Measurements from ENCODE around the gene AP3S2. TPM values are rescaled to one million over a fixed set of nuclear protein-coding genes. Genes with fewer than 3 reads are reported as not detected.

The AP3S2 gene
- total and polyA plus RNA-seq, 2 of the 13 experiments (the other 11 are each of a cell fraction or from before 2014, with no cell fraction given) = 17.6 to 44.4 TPM

GRCh38 chr15:89806559-89807550 lies 86.9 kb downstream of the AP3S2 start (continued):
- TF ChIP-seq RBFOX2 (IDR thresholded peaks at IDR 0.05; ENCODE audit: low read depth, low read length) (peak; percentile 71), ZFP90 (CRISPR knock-in tag; IDR thresholded peaks at IDR 0.05; ENCODE audit: borderline replicate concordance) (no peak; the same call in none of the 2 replicates), ZC3H13 (CRISPR knock-in tag; IDR thresholded peaks at IDR 0.05) (no peak), RORA (CRISPR knock-in tag; IDR thresholded peaks at IDR 0.05) (no peak), ZNF430 (CRISPR knock-in tag; IDR thresholded peaks at IDR 0.05) (peak; percentile 67; the same call in 1 of the 2 replicates), ZMYM2 (CRISPR knock-in tag; IDR thresholded peaks at IDR 0.05) (peak; percentile 56), NR1H2 (CRISPR knock-in tag; IDR thresholded peaks at IDR 0.05; ENCODE audit: borderline replicate concordance, low read depth) (no peak), PLRG1 (conservative IDR thresholded peaks at IDR 0.05) (no peak), DR1 (CRISPR knock-in tag; IDR thresholded peaks at IDR 0.05) (peak; percentile 97), SMARCE1 (IDR thresholded peaks at IDR 0.05; ENCODE audit: borderline replicate concordance) (no peak), ZNF619 (CRISPR knock-in tag; IDR thresholded peaks at IDR 0.05) (no peak), E2F2 (CRISPR knock-in tag; IDR thresholded peaks at IDR 0.05; ENCODE audit: borderline replicate concordance) (0 out of 2 replicates have a peak, but pooled peaks have one; percentile 5), ZBED4 (CRISPR knock-in tag; IDR thresholded peaks at IDR 0.05; ENCODE audit: borderline replicate concordance) (peak; percentile 86; the same call in 1 of the 2 replicates), ZBTB8A (CRISPR knock-in tag; IDR thresholded peaks at IDR 0.05; ENCODE audit: borderline replicate concordance, low read depth) (no peak), PAWR (CRISPR knock-in tag; IDR thresholded peaks at IDR 0.05; ENCODE audit: borderline replicate concordance) (no peak), KDM1A (CRISPR knock-in tag; IDR thresholded peaks at IDR 0.05) (peak; percentile 96), DPF2 (CRISPR knock-in tag; IDR thresholded peaks at IDR 0.05; ENCODE audit: borderline replicate concordance, low read depth) (peak; percentile 53; the same call in 1 of the 2 replicates), ZNF205 (CRISPR knock-in tag; IDR thresholded peaks at IDR 0.05) (no peak; the same call in 1 of the 2 replicates), SOX13 (IDR thresholded peaks at IDR 0.05) (no peak), SOX13 (CRISPR knock-in tag; conservative IDR thresholded peaks at IDR 0.05 in 1 of 2, IDR thresholded peaks at IDR 0.05 in 1 of 2) (peak in 1 of 2 experiments; percentile 78; a peak in 2 of 4 replicates), ZNF878 (CRISPR knock-in tag; IDR thresholded peaks at IDR 0.05) (peak; percentile 84), HOXD1 (CRISPR knock-in tag; IDR thresholded peaks at IDR 0.05) (peak; percentile 73; the same call in 1 of the 2 replicates), BHLHE40 (IDR thresholded peaks at IDR 0.05; ENCODE audit: low read length) (peak; percentile 35; the same call in 1 of the 2 replicates)

Measured in HepG2 (cell line).